Loucy (cell line): ENCODE data around the gene HOXD13.

Experiments used
- H2AFZ ChIP-seq: fragments of 200-600 bp; sonication (generic); 2 replicates; pipeline ENCODE4 v1.6.0; 2016; ENCODE audit warnings: antibody characterized with exemption, mild to moderate bottlenecking, low read length, moderate library complexity
- H3F3A ChIP-seq: fragments of 200-600 bp; 2 replicates; pipeline ENCODE4 v1.6.0; 2016; ENCODE audit warnings: antibody characterized with exemption, low read depth, mild to moderate bottlenecking
- H3K27me3 ChIP-seq: fragments of 200-600 bp; sonication (generic); 2 replicates; pipeline ENCODE4 v1.6.1; 2014; ENCODE audit warnings: low read length, mild to moderate bottlenecking; ENCODE audit not compliant: insufficient read depth, poor library complexity, severe bottlenecking
- H3K36me3 ChIP-seq: fragments of 200-600 bp; sonication (generic); 2 replicates; pipeline ENCODE4 v1.6.1; 2016; ENCODE audit warnings: low read length; ENCODE audit not compliant: insufficient read depth
- H3K4me1 ChIP-seq: fragments of 200-600 bp; sonication (generic); 2 replicates; pipeline ENCODE4 v1.5.1; 2014; ENCODE audit warnings: low read length, mild to moderate bottlenecking; ENCODE audit not compliant: insufficient read depth, poor library complexity, severe bottlenecking
- H3K4me2 ChIP-seq: fragments of 200-600 bp; sonication (generic); 2 replicates; pipeline ENCODE4 v1.6.0; 2014; ENCODE audit warnings: antibody characterized with exemption, low read length, low read depth, mild to moderate bottlenecking; ENCODE audit not compliant: poor library complexity, severe bottlenecking
- H3K4me3 ChIP-seq: fragments of 200-600 bp; sonication (generic); 2 replicates; pipeline ENCODE4 v1.5.1; 2014; ENCODE audit warnings: low read length, mild to moderate bottlenecking, mixed read lengths; ENCODE audit not compliant: poor library complexity, severe bottlenecking
- H3K79me2 ChIP-seq: fragments of 200-600 bp; sonication (generic); 2 replicates; pipeline ENCODE4 v1.6.1; 2014; ENCODE audit warnings: low read length; ENCODE audit not compliant: insufficient read depth
- H3K9ac ChIP-seq: fragments of 200-600 bp; sonication (generic); 2 replicates; pipeline ENCODE4 v1.6.0; 2014; ENCODE audit warnings: mild to moderate bottlenecking, low read depth, low read length, moderate library complexity; ENCODE audit not compliant: poor library complexity, severe bottlenecking
- H3K9me2 ChIP-seq: fragments of 200-600 bp; sonication (generic); replicated peaks from 2 replicates; pipeline ENCODE4 v1.6.1; 2016; ENCODE audit warnings: low read depth, low read length, mixed read lengths
- H3K9me3 ChIP-seq: fragments of 200-600 bp; sonication (generic); 2 replicates; pipeline ENCODE4 v1.6.1; 2014; ENCODE audit warnings: mild to moderate bottlenecking, antibody characterized with exemption, low read length, low read depth; ENCODE audit not compliant: insufficient read depth
- H4K20me1 ChIP-seq: fragments of 200-600 bp; sonication (generic); 2 replicates; pipeline ENCODE4 v1.6.0; 2014; ENCODE audit warnings: antibody characterized with exemption, low read length, mild to moderate bottlenecking; ENCODE audit not compliant: insufficient read depth, poor library complexity, severe bottlenecking
- EZH2phosphoT487 ChIP-seq: fragments of 200-600 bp; IDR thresholded peaks from 2 replicates; pipeline ENCODE4 v1.6.1; 2018; ENCODE audit warnings: antibody characterized with exemption, mild to moderate bottlenecking, moderate library complexity, borderline replicate concordance
- TF ChIP-seq, protein P1 (sequence below): fragments of 200-600 bp; sonication (generic); conservative IDR thresholded peaks from 2 replicates; pipeline ENCODE4 v1.5.1; 2014; ENCODE audit warnings: mild to moderate bottlenecking, antibody characterized with exemption, low read length

The HOXD13 gene

DNA sequence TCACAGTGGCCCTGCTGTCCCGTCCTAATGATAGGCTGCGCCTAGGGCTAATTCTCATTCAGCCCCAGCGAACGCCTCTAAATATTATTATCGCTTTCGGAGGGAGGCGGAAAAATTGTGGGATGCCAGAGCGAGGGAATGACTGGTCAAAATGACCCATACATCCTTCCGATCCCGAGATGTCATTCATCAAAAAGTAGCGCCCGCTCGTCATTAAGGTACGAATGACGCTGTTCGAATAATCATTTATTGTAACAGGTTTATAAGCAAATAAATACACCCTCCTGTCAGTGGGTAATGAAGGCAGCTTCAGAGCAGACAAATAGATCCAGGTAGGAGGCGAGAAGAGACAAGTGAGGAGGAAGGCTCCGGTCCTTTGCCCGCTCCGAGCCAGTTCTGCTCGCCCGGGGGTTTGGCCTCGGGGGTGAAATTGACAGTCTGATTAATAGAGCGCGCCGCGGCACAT is 8.7 kb upstream of the HOXD13 start, which contains the start of gene EVX2:
Gene EVX2, minus strand, starts transcription at position 167 of the 466 bp plus-strand sequence. CDS start 186 bp downstream, outside the sequence.
- H3K36me3 ChIP-seq, result no peaks in the 10 kb centered on the region
- H3F3A ChIP-seq, result no peaks in the 10 kb centered on the region
- H3K9me2 ChIP-seq, result no peaks in the 10 kb centered on the region
- no peaks in the 10 kb centered on the region for H3K4me1 ChIP-seq
- H3K27me3 ChIP-seq, result no peaks in the 10 kb centered on the region
- no peaks in the 10 kb centered on the region for H3K9me3 ChIP-seq
- no peak within 1 kb of the TSS for H2AFZ ChIP-seq
- no peaks in the 10 kb centered on the region for H3K79me2 ChIP-seq
- TF ChIP-seq, protein P1, sequence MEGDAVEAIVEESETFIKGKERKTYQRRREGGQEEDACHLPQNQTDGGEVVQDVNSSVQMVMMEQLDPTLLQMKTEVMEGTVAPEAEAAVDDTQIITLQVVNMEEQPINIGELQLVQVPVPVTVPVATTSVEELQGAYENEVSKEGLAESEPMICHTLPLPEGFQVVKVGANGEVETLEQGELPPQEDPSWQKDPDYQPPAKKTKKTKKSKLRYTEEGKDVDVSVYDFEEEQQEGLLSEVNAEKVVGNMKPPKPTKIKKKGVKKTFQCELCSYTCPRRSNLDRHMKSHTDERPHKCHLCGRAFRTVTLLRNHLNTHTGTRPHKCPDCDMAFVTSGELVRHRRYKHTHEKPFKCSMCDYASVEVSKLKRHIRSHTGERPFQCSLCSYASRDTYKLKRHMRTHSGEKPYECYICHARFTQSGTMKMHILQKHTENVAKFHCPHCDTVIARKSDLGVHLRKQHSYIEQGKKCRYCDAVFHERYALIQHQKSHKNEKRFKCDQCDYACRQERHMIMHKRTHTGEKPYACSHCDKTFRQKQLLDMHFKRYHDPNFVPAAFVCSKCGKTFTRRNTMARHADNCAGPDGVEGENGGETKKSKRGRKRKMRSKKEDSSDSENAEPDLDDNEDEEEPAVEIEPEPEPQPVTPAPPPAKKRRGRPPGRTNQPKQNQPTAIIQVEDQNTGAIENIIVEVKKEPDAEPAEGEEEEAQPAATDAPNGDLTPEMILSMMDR, result no peak
- TF ChIP-seq EZH2phosphoT487, result no peak
- H4K20me1 ChIP-seq, result no peaks in the 10 kb centered on the region
- H3K4me3 ChIP-seq, result no peak within 1 kb of the TSS
- no peak within 1 kb of the TSS for H3K9ac ChIP-seq
- no peak within 1 kb of the TSS for H3K4me2 ChIP-seq

DNA sequence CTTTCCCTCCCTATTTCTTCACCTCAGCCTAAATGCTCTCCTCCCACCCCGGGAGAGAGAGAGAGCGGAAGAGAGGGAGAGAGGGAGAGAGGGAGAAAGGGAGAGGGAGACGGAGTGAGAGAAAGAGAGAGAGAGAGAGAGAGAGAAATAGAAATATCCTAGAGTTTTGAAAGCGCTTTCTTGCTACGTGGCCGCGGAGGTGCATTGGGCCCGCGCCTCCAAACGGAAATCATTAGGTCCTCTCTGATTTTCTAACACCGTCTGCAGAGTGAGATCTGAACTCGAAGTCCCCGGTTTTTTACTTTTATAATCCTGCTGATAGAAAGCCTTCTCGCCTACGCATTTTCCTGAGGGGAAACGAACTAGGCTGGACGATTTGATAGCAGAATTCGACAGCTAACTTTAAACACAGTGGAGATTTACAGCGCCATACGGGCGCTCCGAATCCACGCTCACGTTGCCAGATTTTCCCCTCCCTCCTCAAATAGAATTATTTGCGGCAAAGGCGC is 7.9 kb upstream of the HOXD13 start:
- no peak for TF ChIP-seq EZH2phosphoT487
- TF ChIP-seq, protein P1, result no peak
- H3K4me3 ChIP-seq, result no peak overlapping the region
- no peak overlapping the region for H3K9ac ChIP-seq

DNA sequence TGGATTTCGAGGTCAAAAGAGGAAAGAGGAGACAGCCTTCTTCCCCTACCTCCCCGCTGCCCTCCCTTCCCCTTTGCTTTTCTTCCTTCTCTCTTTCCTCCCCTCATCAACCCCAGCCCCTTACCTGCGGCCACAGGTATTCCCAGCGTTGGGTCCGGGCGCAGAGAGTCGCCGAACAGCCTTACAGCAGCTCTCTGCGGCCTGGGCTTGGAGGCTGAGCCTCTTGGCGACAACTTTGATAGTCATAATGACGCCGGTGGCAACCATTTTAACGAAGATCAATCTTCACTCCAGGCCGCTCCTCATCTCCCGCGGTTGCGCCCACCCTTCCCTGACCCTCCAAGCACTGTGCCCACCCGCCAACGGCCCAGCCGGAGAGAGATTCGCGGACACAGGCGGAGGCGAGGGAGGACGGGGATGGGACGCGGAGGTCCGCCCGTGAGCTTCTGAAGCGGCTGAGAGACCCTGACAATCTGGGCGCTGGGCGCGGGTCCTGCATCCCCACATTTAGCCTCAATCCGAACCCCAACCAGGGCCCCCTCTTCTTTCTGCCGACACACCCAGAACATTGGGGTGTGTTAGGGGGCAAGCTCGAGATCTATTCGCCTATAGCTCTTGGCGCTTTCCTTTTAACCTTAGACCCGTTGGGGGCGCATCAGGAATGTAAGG is 7.3 kb upstream of the HOXD13 start:
- Histone ChIP-seq H3K9ac (no peak overlapping the region), H3K9me2 (no peaks in the 10 kb centered on the region), H3F3A (no peaks in the 10 kb centered on the region), H3K4me2 (no peak overlapping the region), H3K79me2 (no peaks in the 10 kb centered on the region), H2AFZ (no peak overlapping the region), H3K4me1 (no peaks in the 10 kb centered on the region), H3K9me3 (no peaks in the 10 kb centered on the region), H3K4me3 (no peak overlapping the region), H3K36me3 (no peaks in the 10 kb centered on the region), H4K20me1 (no peaks in the 10 kb centered on the region), H3K27me3 (no peaks in the 10 kb centered on the region)
- TF ChIP-seq, protein P1, result no peak
- TF ChIP-seq EZH2phosphoT487, result no peak

More for the DNA sequence above, 7.9 kb upstream of the HOXD13 start:
- no peak overlapping the region for H3K4me2 ChIP-seq
- no peak overlapping the region for H2AFZ ChIP-seq
- H3K4me1 ChIP-seq, result no peaks in the 10 kb centered on the region
- H3K27me3 ChIP-seq, result no peaks in the 10 kb centered on the region
- H3K79me2 ChIP-seq, result no peaks in the 10 kb centered on the region
- H3F3A ChIP-seq, result no peaks in the 10 kb centered on the region
- no peaks in the 10 kb centered on the region for H3K36me3 ChIP-seq
- no peaks in the 10 kb centered on the region for H3K9me3 ChIP-seq
- H4K20me1 ChIP-seq, result no peaks in the 10 kb centered on the region
- H3K9me2 ChIP-seq, result no peaks in the 10 kb centered on the region
